A549 (cell line): ENCODE results near the gene TMEM132D.

Experiments used
- ATOH8 ChIP-seq: fragments of 250-450 bp; sonication (Bioruptor Pico); IDR thresholded peaks from 2 replicates; pipeline ENCODE4 v1.5.0; 2020; ENCODE audit warnings: low read depth, mild to moderate bottlenecking, moderate library complexity
- CHD2 ChIP-seq: fragments of 150-350 bp; IDR thresholded peaks from 2 replicates; pipeline ENCODE4 v1.6.1; 2014; ENCODE audit warnings: low read length; ENCODE audit not compliant: partially characterized antibody
- GATA3 ChIP-seq: IDR thresholded peaks from 2 replicates; pipeline ENCODE4 v1.6.1; 2012; ENCODE audit warnings: borderline replicate concordance
- JUN ChIP-seq, 2 experiments: fragments of >200 bp; sonication (Bioruptor Twin); formaldehyde crosslinking; IDR thresholded peaks; 2 replicates in 1 of 2; 3 replicates in 1 of 2; pipeline ENCODE4 v1.6.1; 2016 to 2017
- MAFK ChIP-seq: fragments of 450-650 bp; IDR thresholded peaks from 2 replicates; pipeline ENCODE4 v1.6.1; 2014; ENCODE audit not compliant: partially characterized antibody
- POLR2A ChIP-seq: IDR thresholded peaks from 2 replicates; pipeline ENCODE4 v1.6.1; 2012; ENCODE audit warnings: mild to moderate bottlenecking, low read length
- POLR2AphosphoS2 ChIP-seq: conservative IDR thresholded peaks from 2 replicates; pipeline ENCODE4 v1.6.1; 2012; ENCODE audit warnings: low read length, improper control_type of control experiment, inconsistent platforms
- RARB ChIP-seq: fragments of 250-450 bp; sonication (Bioruptor Pico); IDR thresholded peaks from 2 replicates; pipeline ENCODE4 v1.8.0; 2021; ENCODE audit warnings: mild to moderate bottlenecking, moderate library complexity
- RFX5 ChIP-seq: fragments of 450-650 bp; IDR thresholded peaks from 2 replicates; pipeline ENCODE4 v1.7.1; 2014; ENCODE audit warnings: antibody characterized with exemption, mild to moderate bottlenecking, moderate library complexity
- TF ChIP-seq, protein P1 (sequence below): IDR thresholded peaks from 2 replicates; pipeline ENCODE4 v1.6.1; 2012
- TF ChIP-seq, protein P2 (sequence below): fragments of 200-600 bp; sonication (generic); IDR thresholded peaks from 2 replicates; pipeline ENCODE4 v1.6.1; 2016; ENCODE audit warnings: antibody characterized with exemption, mild to moderate bottlenecking, moderate library complexity
- TF ChIP-seq, protein P3 (sequence below): fragments of >200 bp; sonication (Bioruptor Twin); formaldehyde crosslinking; IDR thresholded peaks from 3 replicates; pipeline ENCODE4 v1.5.1; 2016
- TF ChIP-seq, protein P4 (sequence below): IDR thresholded peaks from 2 replicates; pipeline ENCODE4 v1.6.1; 2012

DNA sequence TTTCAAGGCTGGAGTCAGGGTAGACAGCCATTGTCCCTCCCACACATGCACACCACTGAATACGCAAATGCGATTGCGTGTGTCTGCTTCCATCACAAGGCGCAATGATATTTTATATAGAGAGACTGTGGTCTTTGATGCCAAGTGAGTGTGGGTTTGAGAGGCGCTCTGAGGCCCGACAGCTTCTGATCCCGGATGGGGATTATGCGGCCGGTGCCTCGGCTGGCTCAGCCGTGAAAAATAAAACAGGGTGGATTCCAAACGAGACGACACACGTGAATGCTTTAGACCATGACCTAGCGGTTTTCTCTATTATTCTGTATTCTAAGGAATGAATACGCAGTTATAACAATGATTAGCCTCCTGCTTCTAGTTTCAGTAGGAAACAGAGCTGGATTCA is 72.5 kb downstream of the TMEM132D start:
- TF ChIP-seq, protein P1, sequence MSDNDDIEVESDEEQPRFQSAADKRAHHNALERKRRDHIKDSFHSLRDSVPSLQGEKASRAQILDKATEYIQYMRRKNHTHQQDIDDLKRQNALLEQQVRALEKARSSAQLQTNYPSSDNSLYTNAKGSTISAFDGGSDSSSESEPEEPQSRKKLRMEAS: no peak
- no peak for TF ChIP-seq POLR2A
- TF ChIP-seq ATOH8 (CRISPR knock-in tag): no peak
- TF ChIP-seq, protein P2, sequence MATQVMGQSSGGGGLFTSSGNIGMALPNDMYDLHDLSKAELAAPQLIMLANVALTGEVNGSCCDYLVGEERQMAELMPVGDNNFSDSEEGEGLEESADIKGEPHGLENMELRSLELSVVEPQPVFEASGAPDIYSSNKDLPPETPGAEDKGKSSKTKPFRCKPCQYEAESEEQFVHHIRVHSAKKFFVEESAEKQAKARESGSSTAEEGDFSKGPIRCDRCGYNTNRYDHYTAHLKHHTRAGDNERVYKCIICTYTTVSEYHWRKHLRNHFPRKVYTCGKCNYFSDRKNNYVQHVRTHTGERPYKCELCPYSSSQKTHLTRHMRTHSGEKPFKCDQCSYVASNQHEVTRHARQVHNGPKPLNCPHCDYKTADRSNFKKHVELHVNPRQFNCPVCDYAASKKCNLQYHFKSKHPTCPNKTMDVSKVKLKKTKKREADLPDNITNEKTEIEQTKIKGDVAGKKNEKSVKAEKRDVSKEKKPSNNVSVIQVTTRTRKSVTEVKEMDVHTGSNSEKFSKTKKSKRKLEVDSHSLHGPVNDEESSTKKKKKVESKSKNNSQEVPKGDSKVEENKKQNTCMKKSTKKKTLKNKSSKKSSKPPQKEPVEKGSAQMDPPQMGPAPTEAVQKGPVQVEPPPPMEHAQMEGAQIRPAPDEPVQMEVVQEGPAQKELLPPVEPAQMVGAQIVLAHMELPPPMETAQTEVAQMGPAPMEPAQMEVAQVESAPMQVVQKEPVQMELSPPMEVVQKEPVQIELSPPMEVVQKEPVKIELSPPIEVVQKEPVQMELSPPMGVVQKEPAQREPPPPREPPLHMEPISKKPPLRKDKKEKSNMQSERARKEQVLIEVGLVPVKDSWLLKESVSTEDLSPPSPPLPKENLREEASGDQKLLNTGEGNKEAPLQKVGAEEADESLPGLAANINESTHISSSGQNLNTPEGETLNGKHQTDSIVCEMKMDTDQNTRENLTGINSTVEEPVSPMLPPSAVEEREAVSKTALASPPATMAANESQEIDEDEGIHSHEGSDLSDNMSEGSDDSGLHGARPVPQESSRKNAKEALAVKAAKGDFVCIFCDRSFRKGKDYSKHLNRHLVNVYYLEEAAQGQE: no peak
- no peak for TF ChIP-seq JUN (IDR thresholded peaks at IDR 0.05)
- no peak for TF ChIP-seq RFX5
- TF ChIP-seq, protein P3, sequence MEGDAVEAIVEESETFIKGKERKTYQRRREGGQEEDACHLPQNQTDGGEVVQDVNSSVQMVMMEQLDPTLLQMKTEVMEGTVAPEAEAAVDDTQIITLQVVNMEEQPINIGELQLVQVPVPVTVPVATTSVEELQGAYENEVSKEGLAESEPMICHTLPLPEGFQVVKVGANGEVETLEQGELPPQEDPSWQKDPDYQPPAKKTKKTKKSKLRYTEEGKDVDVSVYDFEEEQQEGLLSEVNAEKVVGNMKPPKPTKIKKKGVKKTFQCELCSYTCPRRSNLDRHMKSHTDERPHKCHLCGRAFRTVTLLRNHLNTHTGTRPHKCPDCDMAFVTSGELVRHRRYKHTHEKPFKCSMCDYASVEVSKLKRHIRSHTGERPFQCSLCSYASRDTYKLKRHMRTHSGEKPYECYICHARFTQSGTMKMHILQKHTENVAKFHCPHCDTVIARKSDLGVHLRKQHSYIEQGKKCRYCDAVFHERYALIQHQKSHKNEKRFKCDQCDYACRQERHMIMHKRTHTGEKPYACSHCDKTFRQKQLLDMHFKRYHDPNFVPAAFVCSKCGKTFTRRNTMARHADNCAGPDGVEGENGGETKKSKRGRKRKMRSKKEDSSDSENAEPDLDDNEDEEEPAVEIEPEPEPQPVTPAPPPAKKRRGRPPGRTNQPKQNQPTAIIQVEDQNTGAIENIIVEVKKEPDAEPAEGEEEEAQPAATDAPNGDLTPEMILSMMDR: no peak
- TF ChIP-seq, protein P4, sequence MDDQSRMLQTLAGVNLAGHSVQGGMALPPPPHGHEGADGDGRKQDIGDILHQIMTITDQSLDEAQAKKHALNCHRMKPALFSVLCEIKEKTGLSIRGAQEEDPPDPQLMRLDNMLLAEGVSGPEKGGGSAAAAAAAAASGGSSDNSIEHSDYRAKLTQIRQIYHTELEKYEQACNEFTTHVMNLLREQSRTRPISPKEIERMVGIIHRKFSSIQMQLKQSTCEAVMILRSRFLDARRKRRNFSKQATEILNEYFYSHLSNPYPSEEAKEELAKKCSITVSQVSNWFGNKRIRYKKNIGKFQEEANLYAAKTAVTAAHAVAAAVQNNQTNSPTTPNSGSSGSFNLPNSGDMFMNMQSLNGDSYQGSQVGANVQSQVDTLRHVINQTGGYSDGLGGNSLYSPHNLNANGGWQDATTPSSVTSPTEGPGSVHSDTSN: no peak
- no peak for TF ChIP-seq CHD2
- TF ChIP-seq GATA3: no peak
- TF ChIP-seq POLR2AphosphoS2: no peak
- no peak for TF ChIP-seq MAFK
- no peak for TF ChIP-seq RARB (CRISPR knock-in tag)
